Mononuclear cell (primary cell): ENCODE measurements around the gene SH3TC1. TPM values are rescaled to one million over a fixed set of nuclear protein-coding genes. Genes with fewer than 3 reads are reported as not detected.
A peak's percentile ranks its signal among the peaks of the same experiment; 100 is the strongest.

Experiments
- H3K27me3 ChIP-seq: 2 replicates; pipeline ENCODE4 v1.6.0; 2011; ENCODE audit warnings: low read length, control low read depth; ENCODE audit not compliant: insufficient read depth
- H3K4me1 ChIP-seq: 2 replicates; pipeline ENCODE4 v1.5.1; 2011; ENCODE audit warnings: mild to moderate bottlenecking, low read length, control low read depth; ENCODE audit not compliant: insufficient read depth
- H3K4me3 ChIP-seq: 2 replicates; pipeline ENCODE4 v1.5.1; 2011; ENCODE audit warnings: mild to moderate bottlenecking, low read length, moderate library complexity
- H3K9me3 ChIP-seq: 2 replicates; pipeline ENCODE4 v1.5.1; 2011; ENCODE audit warnings: low read depth, mild to moderate bottlenecking, control low read depth, low read length
- total RNA-seq: library from RNA; depleted of rRNA; stranded (reverse); fragments of >200 nt; gene quantifications from one replicate; pipeline ENCODE4 v1.2.3, GENCODE V29; 2012

SH3TC1 gene
- total RNA-seq, 1 donor, result 56.6 TPM

- Histone ChIP-seq H3K9me3 (no peaks in the 10 kb centered on the region), H3K4me1 (peaks cover 54% of the 10 kb centered on the region), H3K27me3 (no peaks in the 10 kb centered on the region), H3K4me3 (no peak overlapping the region)
Measured at GRCh38 chr4:8197521-8197920, 1.6 kb upstream of the SH3TC1 start.

GRCh38 chr4:8198206-8198905, 734 bp upstream of the SH3TC1 start:
- H3K4me3 ChIP-seq, result no peak overlapping the region
- H3K4me1 ChIP-seq, result peaks cover 56% of the 10 kb centered on the region
- H3K9me3 ChIP-seq, result no peaks in the 10 kb centered on the region
- H3K27me3 ChIP-seq, result no peaks in the 10 kb centered on the region

DNA sequence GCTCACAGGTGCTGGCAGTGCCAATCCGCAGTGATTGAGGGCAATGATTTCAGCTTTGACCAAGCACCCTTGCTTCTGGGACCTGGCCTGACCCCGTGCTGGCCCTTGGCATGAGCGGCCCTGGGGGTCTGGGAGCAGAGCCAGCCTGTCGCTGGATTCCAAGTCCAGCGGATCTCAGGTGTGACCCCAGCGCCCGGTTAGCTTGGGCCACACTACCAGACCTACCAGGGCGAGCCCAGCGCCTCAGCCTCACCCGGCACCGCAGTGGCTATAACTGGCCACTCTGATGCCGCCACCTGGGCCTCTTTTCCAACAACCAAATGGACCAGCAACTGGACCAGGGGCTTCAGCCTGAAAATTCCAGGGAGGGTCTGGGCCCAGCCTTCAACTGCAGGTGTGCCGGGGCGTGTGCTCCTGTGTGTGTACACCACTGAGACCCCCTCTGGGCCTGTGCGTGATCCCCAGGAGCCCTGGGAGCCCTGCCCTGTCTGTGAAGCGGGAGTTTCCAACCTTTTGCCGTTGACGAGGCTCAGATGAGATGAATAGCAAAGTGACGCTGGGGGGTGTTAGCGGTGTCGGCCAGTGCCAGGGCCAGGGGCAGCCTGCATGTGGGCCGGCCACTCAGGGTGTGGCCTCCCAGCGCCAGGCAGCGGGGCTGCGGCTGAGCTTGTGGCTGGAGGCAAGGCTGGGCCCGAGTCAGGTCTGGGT, 658 bp downstream of the SH3TC1 start:
- H3K4me3 ChIP-seq, result peak overlapping the region; percentile 60
- no peaks in the 10 kb centered on the region for H3K27me3 ChIP-seq
- no peaks in the 10 kb centered on the region for H3K9me3 ChIP-seq
- H3K4me1 ChIP-seq, result peaks cover 70% of the 10 kb centered on the region

- no peaks in the 10 kb centered on the region for H3K9me3 ChIP-seq
- peaks cover 76% of the 10 kb centered on the region for H3K4me1 ChIP-seq
- no peaks in the 10 kb centered on the region for H3K27me3 ChIP-seq
- peak overlapping the region; percentile 60 for H3K4me3 ChIP-seq
Measured at GRCh38 chr4:8200302-8200975, 1.3 kb downstream of the SH3TC1 start.

DNA sequence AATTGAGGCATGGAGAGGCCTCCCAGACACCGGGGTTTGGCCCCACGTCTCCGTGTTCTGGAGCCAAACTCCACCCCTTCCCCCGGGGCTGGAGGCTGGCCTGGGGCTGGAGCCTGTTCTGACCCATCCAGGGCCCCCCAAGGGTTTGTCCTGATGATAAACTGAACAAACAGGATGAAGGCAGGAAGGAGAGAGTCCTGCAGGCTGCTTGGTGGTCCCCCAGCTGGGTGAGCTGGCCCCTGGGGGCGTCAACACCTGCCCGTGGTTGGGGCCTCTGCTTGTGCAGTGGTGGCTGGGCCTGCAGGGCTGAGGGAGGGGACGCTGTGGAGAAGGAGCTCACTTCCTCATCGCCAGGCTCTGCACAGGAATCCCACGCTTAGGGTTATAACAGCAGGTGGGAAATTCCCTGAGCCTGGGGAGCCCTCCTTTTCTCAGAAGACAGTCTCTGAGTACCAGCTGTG, 2.3 kb downstream of the SH3TC1 start:
- Histone ChIP-seq H3K27me3 (no peaks in the 10 kb centered on the region), H3K4me1 (peaks cover 85% of the 10 kb centered on the region)

GRCh38 chr4:8202108-8203051, 3.3 kb downstream of the SH3TC1 start:
- Histone ChIP-seq H3K4me1 (peaks cover 96% of the 10 kb centered on the region), H3K27me3 (no peaks in the 10 kb centered on the region), H3K9me3 (no peaks in the 10 kb centered on the region), H3K4me3 (peak overlapping the region; percentile 60)

More for the DNA sequence above, 2.3 kb downstream of the SH3TC1 start:
- Histone ChIP-seq H3K9me3 (no peaks in the 10 kb centered on the region), H3K4me3 (peak overlapping the region; percentile 60)

DNA sequence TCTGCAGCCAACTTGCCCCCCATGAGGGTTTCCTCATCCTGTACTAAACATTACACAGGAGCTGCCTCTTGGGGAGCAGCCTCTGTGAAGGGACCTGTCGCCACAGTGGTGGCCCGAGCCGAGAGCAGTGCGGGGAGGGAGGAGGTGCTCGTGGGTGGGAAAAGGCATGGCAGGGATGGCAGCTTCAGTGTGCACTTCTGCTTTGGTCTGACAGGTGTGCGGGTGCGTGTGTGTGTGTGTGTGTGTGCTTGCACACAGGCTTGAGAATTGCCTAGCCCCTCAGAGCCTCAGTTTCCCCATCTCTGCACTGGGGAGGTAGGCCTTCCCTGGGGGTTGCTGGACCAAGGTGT, 3.9 kb downstream of the SH3TC1 start:
- Histone ChIP-seq H3K27me3 (no peaks in the 10 kb centered on the region), H3K4me3 (no peak overlapping the region), H3K4me1 (peaks cover 96% of the 10 kb centered on the region), H3K9me3 (no peaks in the 10 kb centered on the region)

DNA sequence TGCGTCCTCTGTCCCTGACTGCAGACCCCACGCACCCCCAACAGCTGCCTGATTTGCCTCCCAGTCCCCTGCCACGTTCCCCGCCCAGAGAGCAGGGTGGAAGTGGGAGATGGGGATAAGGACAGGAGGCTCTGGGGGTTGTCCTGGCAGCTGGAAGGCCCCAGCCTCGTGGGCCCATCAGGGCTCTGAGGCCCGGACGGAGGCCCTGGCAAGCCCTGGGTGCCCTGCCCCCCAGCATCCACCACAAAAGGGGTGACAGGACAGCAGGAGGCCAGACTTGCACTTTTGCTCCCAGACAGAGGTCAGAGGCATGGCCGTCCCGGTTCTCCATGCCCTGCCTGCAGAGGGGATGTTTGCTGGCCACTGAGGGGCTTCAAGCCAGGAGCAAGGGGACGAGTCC, 4.7 kb downstream of the SH3TC1 start:
- peaks cover 96% of the 10 kb centered on the region for H3K4me1 ChIP-seq

DNA sequence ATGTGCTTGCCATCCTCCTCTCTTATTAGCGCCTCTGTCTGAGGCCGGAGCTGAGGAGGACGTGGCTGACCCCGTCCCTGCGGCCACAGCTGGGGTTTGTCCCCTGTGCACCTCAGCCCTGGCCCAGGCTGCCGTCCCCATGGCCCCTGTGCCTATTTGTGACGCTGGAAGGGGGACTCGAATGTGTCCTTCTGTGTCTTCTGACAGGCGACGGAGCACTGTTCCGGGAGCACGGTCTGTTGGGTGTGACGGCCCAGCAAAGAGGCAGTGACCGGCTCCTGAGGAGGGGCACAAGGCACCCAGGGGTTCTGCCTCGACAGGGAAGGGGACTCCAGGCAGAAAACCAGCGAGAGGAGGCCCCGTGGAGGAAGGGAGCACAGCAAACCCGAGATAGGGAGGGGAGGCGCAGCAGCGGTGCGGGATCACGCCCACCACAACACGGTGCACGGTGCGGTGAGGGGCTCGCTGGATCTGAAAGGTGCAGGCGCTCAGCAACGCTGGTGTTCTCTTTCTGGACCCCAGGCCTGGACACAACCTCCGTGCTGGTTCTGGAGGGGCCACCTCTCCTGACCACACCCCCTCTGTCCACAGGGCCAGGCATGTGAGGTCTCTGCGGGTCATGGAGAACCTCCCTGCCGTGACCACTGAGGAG, 5.6 kb downstream of the SH3TC1 start:
- Histone ChIP-seq H3K4me3 (no peak overlapping the region), H3K9me3 (no peaks in the 10 kb centered on the region), H3K4me1 (peaks cover 99% of the 10 kb centered on the region), H3K27me3 (no peaks in the 10 kb centered on the region)

More for the DNA sequence above, 4.7 kb downstream of the SH3TC1 start:
- Histone ChIP-seq H3K9me3 (no peaks in the 10 kb centered on the region), H3K4me3 (no peak overlapping the region), H3K27me3 (no peaks in the 10 kb centered on the region)

- Histone ChIP-seq H3K4me1 (peaks cover 99% of the 10 kb centered on the region), H3K27me3 (no peaks in the 10 kb centered on the region), H3K9me3 (no peaks in the 10 kb centered on the region), H3K4me3 (no peak overlapping the region)
Measured at GRCh38 chr4:8205241-8205707, 6.2 kb downstream of the SH3TC1 start.

GRCh38 chr4:8205749-8206611, 6.9 kb downstream of the SH3TC1 start:
- H3K27me3 ChIP-seq, result no peaks in the 10 kb centered on the region
- H3K4me1 ChIP-seq, result peaks cover 97% of the 10 kb centered on the region
- H3K9me3 ChIP-seq, result no peaks in the 10 kb centered on the region
- no peak overlapping the region for H3K4me3 ChIP-seq

GRCh38 chr4:8207314-8207713, 8.2 kb downstream of the SH3TC1 start:
- Histone ChIP-seq H3K4me3 (no peak overlapping the region), H3K9me3 (no peaks in the 10 kb centered on the region), H3K4me1 (peaks cover 84% of the 10 kb centered on the region), H3K27me3 (no peaks in the 10 kb centered on the region)

- Histone ChIP-seq H3K4me3 (no peak overlapping the region), H3K4me1 (peaks cover 72% of the 10 kb centered on the region), H3K9me3 (no peaks in the 10 kb centered on the region)
Measured at GRCh38 chr4:8208565-8208964, 9.5 kb downstream of the SH3TC1 start.

More at GRCh38 chr4:8208565-8208964, 9.5 kb downstream of the SH3TC1 start:
- no peaks in the 10 kb centered on the region for H3K27me3 ChIP-seq
